Coronary artery (tissue), 2 donors: ENCODE data around the gene PXT1.

Experiments
- DNase-seq: peaks from one replicate; pipeline ENCODE4 v3.0.0-alpha.2; 2017; ENCODE audit warnings: low spot score
- H3K27ac ChIP-seq, 2 donors: fragments of 200-600 bp; sonication (generic); one replicate each; pipeline ENCODE4 v1.5.1; 2016 to 2019
- H3K4me3 ChIP-seq: fragments of 200-600 bp; sonication (generic); 2 replicates; pipeline ENCODE4 v1.5.1; 2016; ENCODE audit warnings: mild to moderate bottlenecking, moderate library complexity
- TF ChIP-seq, protein P1 (sequence below): fragments of 200-600 bp; sonication (generic); IDR thresholded peaks from one replicate; pipeline ENCODE4 v1.5.1; 2019; ENCODE audit warnings: antibody characterized with exemption

PXT1 gene, protein sequence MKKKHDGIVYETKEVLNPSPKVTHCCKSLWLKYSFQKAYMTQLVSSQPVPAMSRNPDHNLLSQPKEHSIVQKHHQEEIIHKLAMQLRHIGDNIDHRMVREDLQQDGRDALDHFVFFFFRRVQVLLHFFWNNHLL

DNA sequence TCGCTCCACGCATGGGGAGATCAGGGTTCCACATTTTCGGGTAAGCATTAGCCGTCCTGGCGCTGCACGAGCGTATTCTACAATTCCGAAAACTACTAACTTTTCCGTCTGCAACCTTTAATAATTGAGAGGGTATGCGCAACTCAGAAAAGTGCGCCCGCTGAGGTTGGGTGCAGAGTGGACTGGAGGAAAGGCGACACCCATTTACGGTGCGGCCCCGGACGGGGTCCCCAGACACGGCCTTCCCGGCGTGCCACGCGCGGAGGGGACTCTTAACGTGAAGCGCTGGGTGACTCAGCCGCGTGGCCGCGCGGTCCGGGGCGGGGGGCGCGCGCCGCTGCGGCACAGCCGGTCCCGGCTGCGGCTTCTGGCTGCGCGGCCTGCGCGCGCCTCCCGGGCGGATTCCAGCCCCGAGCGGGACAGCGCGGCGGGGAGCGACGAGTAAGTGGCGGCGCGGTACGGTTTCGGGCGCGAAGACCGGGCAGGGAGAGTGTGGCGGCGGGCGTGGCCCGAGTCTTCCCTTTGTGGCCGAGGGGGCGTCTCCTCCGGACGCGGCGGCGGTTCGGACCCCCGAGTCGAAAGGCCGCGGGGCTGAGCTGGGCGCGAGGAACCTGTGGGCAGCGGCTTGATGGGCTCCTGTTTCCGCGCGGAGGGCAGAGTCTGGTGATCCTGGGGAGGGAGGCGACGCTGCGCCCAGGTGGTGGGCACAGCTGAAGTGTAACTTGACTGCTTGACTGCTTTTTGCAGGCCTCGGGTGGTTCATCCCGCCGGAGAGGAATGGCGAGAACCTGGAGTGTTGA, at the start of gene PXT1, which contains the start of gene KCTD20:
TSS of gene PXT1 (minus strand) at position 184 of the 800 bp plus-strand sequence. CDS start 16,772 bp downstream, outside the sequence.
TSS of gene KCTD20 (plus strand) at position 330 of the 800 bp plus-strand sequence. CDS start 27,098 bp downstream, outside the sequence.
- Histone ChIP-seq H3K4me3 (peak within 1 kb of the TSS; percentile 89), H3K27ac (peak within 1 kb of the TSS; percentile 96 to 98)
- TF ChIP-seq, protein P1, sequence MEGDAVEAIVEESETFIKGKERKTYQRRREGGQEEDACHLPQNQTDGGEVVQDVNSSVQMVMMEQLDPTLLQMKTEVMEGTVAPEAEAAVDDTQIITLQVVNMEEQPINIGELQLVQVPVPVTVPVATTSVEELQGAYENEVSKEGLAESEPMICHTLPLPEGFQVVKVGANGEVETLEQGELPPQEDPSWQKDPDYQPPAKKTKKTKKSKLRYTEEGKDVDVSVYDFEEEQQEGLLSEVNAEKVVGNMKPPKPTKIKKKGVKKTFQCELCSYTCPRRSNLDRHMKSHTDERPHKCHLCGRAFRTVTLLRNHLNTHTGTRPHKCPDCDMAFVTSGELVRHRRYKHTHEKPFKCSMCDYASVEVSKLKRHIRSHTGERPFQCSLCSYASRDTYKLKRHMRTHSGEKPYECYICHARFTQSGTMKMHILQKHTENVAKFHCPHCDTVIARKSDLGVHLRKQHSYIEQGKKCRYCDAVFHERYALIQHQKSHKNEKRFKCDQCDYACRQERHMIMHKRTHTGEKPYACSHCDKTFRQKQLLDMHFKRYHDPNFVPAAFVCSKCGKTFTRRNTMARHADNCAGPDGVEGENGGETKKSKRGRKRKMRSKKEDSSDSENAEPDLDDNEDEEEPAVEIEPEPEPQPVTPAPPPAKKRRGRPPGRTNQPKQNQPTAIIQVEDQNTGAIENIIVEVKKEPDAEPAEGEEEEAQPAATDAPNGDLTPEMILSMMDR, result no peak
- DNase-seq, result peak; percentile 92

DNA sequence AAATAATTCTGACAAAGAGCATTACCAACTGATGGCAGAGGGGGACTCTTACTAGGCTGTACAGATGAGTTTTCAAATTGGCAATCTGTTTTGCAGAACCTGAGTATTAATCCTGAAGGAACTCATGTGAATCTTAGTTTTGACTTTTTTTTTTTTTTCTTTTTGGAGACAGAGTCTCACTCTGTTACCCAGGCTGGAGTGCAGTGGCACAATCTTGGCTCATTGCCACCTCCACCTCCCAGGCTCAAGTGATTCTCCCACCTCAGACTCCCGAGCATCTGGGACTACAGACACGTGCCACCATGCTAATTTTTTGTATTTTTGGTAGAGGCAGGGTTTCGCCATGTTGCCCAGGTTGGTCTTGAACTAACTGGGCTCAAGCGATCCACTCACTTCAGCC, 49.4 kb upstream of the PXT1 start:
- Histone ChIP-seq H3K27ac (no peak overlapping the region), H3K4me3 (no peak overlapping the region)
- TF ChIP-seq, protein P1, result no peak
- DNase-seq, result no peak

DNA sequence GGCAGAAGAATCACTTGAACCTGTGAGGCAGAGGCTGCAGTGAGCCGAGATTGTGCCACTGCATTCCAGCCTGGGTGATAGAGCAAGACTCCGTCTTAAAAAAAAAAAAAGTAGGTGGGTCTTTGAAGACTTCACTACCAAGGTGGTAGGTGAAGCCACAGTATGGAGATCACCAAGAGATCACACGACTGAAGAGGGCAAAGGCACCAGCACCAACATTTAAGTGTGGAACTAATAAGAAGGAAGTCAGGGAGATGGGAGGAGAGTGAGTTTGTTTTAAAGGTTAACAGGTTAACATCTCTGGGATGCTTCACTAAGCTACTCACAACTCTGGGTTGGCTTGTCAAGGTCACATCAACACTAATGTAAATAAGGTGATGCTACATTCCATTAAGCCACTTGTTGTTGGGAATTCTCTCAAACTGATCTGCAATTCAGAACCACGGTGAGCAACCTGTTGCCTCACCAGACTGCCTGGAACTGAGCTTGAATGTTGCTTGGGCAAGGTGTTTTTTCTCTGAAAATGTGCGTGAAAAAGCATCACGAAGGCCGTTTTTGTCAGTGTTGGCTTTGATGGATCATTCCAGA, 48.8 kb upstream of the PXT1 start:
- TF ChIP-seq, protein P1, result no peak
- no peak overlapping the region for H3K27ac ChIP-seq
- no peak overlapping the region for H3K4me3 ChIP-seq
- DNase-seq, result no peak

DNA sequence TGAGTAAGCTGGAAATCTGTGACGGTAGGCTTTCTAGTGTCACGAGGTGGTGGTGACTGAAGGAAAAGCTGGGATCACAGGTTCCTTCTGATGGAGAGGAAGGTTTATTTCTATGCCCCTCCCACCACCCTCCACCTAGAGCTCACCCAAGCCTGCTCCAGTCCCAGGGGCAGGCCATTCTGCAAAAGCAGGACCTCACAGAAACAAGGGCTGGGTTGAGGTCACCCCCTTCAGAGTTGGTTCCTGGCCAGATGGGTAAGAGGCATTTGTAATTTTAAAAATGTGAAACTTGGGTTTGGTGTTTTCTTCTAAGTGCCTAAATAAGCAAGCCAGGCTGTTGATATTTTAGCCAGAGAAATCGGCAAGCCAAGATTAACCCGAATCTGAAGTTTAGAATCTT, 46.8 kb upstream of the PXT1 start:
- Histone ChIP-seq H3K4me3 (no peak overlapping the region), H3K27ac (no peak overlapping the region)
- no peak for DNase-seq

DNA sequence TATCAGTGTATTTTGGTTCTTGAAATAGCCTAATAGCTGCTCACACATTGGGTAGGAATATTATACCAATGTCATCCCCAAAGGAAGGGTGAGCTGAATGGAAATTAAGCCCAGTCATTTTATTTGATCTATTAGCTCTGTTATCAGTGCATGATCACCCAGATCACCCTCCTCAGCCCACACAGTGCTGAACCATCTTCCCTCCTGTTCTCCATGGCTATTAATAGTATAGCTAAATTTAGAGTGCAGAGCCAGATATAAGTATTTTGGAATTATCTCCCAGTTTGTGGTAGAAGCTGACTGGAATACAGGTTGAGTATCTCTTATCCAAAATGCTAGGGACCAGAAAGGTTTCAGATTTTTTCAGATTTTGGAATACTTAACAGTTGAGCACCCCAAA, 45.6 kb upstream of the PXT1 start:
- TF ChIP-seq, protein P1, result no peak
- H3K4me3 ChIP-seq, result no peak overlapping the region
- DNase-seq, result no peak
- H3K27ac ChIP-seq, result no peak overlapping the region

More for the DNA sequence above, 46.8 kb upstream of the PXT1 start:
- TF ChIP-seq, protein P1, result no peak

DNA sequence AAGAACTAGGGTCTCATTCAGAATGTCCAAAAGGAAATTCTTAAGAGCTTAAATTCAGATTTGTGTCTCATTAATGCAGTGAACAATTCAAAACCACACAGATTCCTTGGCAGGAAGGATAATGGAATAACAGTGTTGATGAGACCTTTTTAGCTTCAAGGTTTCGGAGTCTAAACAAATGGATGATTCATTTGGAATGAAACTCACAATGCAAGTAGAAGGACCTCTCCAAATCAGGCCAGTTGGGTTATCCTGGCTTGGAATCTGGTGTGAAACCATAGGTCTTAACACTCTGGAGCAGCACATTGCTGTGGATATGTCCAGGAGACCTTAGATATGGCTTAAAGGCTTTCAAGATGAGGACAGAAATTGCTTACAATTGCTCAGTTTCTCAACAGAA, 45.0 kb upstream of the PXT1 start:
- DNase-seq, result no peak
- Histone ChIP-seq H3K4me3 (no peak overlapping the region), H3K27ac (no peak overlapping the region)
- TF ChIP-seq, protein P1, result no peak
